HepG2 (cell line): ENCODE results near the gene EEF1AKMT3. TPM values are rescaled to one million over a fixed set of nuclear protein-coding genes. Genes with fewer than 3 reads are reported as not detected.
A peak's percentile ranks its signal among the peaks of the same experiment; 100 is the strongest.

Experiments used
- ARNT2 ChIP-seq: sonication (generic); formaldehyde crosslinking; IDR thresholded peaks from 2 replicates; pipeline ENCODE4 v1.8.0; 2022; ENCODE audit warnings: mild to moderate bottlenecking, low read depth, missing genetic modification reagents, moderate library complexity
- CEBPB ChIP-seq: IDR thresholded peaks from 2 replicates; pipeline ENCODE4 v1.6.1; 2011; ENCODE audit warnings: low read depth, low read length, improper control_type of control experiment, borderline replicate concordance
- EP300 ChIP-seq, 3 experiments: sonication (generic) in 1 of 3; formaldehyde crosslinking in 1 of 3; IDR thresholded peaks; 2 replicates each; pipeline versions ENCODE4 v1.5.1 to v1.6.1; 2011 to 2020; ENCODE audit warnings: low read depth in 2 of 3, low read length in 2 of 3, borderline replicate concordance in 1 of 3, improper control_type of control experiment in 1 of 3, mild to moderate bottlenecking in 1 of 3, missing genetic modification reagents in 1 of 3, moderate library complexity in 1 of 3
- GATA4 ChIP-seq: sonication (generic); IDR thresholded peaks from 2 replicates; pipeline ENCODE4 v1.6.1; 2016; ENCODE audit warnings: antibody characterized with exemption, low read depth, borderline replicate concordance
- GPN1 ChIP-seq: sonication (generic); formaldehyde crosslinking; IDR thresholded peaks from 2 replicates; pipeline ENCODE4 v1.5.1; 2020; ENCODE audit warnings: missing genetic modification reagents, borderline replicate concordance
- JUN ChIP-seq: sonication (generic); formaldehyde crosslinking; IDR thresholded peaks from 2 replicates; pipeline ENCODE4 v1.4.0; 2020; ENCODE audit warnings: mild to moderate bottlenecking, missing genetic modification reagents
- MIER3 ChIP-seq: IDR thresholded peaks from 2 replicates; pipeline ENCODE4 v1.6.1; 2016; ENCODE audit warnings: missing compliant biosample characterization, borderline replicate concordance
- NR3C1 ChIP-seq: sonication (generic); formaldehyde crosslinking; IDR thresholded peaks from 2 replicates; pipeline ENCODE4 v1.4.0; 2020; ENCODE audit warnings: missing genetic modification reagents
- PITX1 ChIP-seq: sonication (generic); formaldehyde crosslinking; IDR thresholded peaks from 2 replicates; pipeline ENCODE4 v1.5.1; 2020; ENCODE audit warnings: mild to moderate bottlenecking, missing genetic modification reagents
- PTBP1 ChIP-seq: fragments of 200-400 bp; formaldehyde crosslinking; IDR thresholded peaks from 2 replicates; pipeline ENCODE4 v1.6.1; 2018; ENCODE audit warnings: low read length, low read depth; ENCODE audit not compliant: poor library complexity, severe bottlenecking
- RBM39 ChIP-seq: fragments of 200-400 bp; formaldehyde crosslinking; IDR thresholded peaks from one replicate; pipeline ENCODE4 v1.6.1; 2018; ENCODE audit warnings: antibody characterized with exemption, mild to moderate bottlenecking, low read depth, low read length; ENCODE audit not compliant: poor library complexity, severe bottlenecking
- U2AF2 ChIP-seq: fragments of 200-400 bp; formaldehyde crosslinking; IDR thresholded peaks from 2 replicates; pipeline ENCODE4 v1.6.1; 2017; ENCODE audit warnings: low read depth, mild to moderate bottlenecking, low read length
- ZFP62 ChIP-seq: sonication (generic); formaldehyde crosslinking; IDR thresholded peaks from 2 replicates; pipeline ENCODE4 v1.4.0; 2020; ENCODE audit warnings: missing genetic modification reagents
- ZFP90 ChIP-seq: sonication (generic); formaldehyde crosslinking; IDR thresholded peaks from 2 replicates; pipeline ENCODE4 v1.8.0; 2022; ENCODE audit warnings: missing genetic modification reagents, mild to moderate bottlenecking, inconsistent platforms, borderline replicate concordance
- ZNF782 ChIP-seq: sonication (generic); formaldehyde crosslinking; IDR thresholded peaks from 2 replicates; pipeline ENCODE4 v1.4.0; 2020; ENCODE audit warnings: missing genetic modification reagents, mild to moderate bottlenecking, borderline replicate concordance
- ZSCAN22 ChIP-seq: sonication (generic); formaldehyde crosslinking; IDR thresholded peaks from 2 replicates; pipeline ENCODE4 v1.4.0; 2020; ENCODE audit warnings: mild to moderate bottlenecking, missing genetic modification reagents
- polyA plus RNA-seq, 8 experiments: library from polyadenylated mRNA; depleted of rRNA in 3 of 8; stranded (reverse) in 7 of 8; unstranded in 1 of 8; fragments of >200 nt; fragmentation: Illumina TruSeq in 4 of 8; extraction: Trizol in 4 of 8; gene quantifications; 2 replicates each; pipeline versions ENCODE4 v1.2.1 to v1.2.3, GENCODE V29; 2011 to 2016; ENCODE audit warnings: low read depth in 4 of 8, missing spikeins in 1 of 8, mixed read lengths in 1 of 8; ENCODE audit not compliant: insufficient read depth in 1 of 8
- total RNA-seq, 5 experiments: library from RNA; depleted of rRNA; stranded (reverse); fragments of >200 nt; fragmentation: Illumina TruSeq; extraction: Trizol; gene quantifications; 2 replicates each; pipeline ENCODE4 v1.2.3, GENCODE V29; 2016; ENCODE audit warnings: low read depth in 1 of 5
- TF ChIP-seq, protein P1 (sequence below): sonication (generic); formaldehyde crosslinking; IDR thresholded peaks from 2 replicates; pipeline ENCODE4 v1.4.0; 2020; ENCODE audit warnings: missing genetic modification reagents
- TF ChIP-seq, protein P2 (sequence below), 2 experiments: sonication (generic) in 1 of 2; formaldehyde crosslinking in 1 of 2; IDR thresholded peaks; 2 replicates each; pipeline versions ENCODE4 v1.4.0 to v1.6.1; 2016 to 2020; ENCODE audit warnings: borderline replicate concordance in 1 of 2, low read depth in 1 of 2, mild to moderate bottlenecking in 1 of 2, missing genetic modification reagents in 1 of 2
- TF ChIP-seq, protein P3 (sequence below): sonication (generic); formaldehyde crosslinking; IDR thresholded peaks from 2 replicates; pipeline ENCODE4 v1.5.1; 2020; ENCODE audit warnings: missing genetic modification reagents, mild to moderate bottlenecking, borderline replicate concordance

The EEF1AKMT3 gene
- total and polyA plus RNA-seq, 2 of the 13 experiments (the other 11 are each of a cell fraction or from before 2014, with no cell fraction given) = 4.7 to 11.4 TPM

DNA sequence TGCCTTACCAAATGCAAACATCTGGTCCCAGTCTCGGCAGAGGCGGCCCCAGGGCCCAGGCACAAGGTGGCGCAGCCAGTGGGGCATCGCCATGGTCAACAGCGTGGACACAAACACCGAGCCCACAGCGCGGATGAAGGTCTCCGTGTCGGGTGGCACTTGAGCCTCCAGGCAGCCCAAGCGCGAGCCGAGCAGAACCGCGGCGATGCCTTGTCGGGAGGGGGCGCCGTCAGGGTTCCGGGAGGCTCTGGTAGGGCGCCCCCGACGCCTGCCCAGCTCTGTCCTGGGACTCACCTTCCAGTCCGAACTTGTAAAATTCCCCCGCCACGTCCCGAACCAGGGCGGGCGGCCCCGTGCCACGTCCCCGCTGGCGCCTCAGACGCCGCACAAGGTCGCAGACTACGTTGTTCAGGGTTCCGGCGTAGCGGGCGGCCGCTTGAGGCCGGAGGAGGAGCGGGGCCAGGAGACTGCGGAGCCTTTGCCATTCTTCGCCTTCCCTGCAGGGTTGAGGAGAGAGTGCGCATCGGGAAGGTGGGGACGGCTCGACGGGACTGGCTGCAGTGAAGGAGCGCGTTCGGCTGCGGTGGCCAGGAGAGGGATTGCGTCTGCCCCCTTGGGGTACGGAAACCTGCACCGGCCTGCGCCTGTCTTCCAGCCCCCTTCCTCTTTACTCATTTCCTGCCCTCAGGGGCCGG lies 7.3 kb upstream of the EEF1AKMT3 start (continued):
- TF ChIP-seq, protein P1, sequence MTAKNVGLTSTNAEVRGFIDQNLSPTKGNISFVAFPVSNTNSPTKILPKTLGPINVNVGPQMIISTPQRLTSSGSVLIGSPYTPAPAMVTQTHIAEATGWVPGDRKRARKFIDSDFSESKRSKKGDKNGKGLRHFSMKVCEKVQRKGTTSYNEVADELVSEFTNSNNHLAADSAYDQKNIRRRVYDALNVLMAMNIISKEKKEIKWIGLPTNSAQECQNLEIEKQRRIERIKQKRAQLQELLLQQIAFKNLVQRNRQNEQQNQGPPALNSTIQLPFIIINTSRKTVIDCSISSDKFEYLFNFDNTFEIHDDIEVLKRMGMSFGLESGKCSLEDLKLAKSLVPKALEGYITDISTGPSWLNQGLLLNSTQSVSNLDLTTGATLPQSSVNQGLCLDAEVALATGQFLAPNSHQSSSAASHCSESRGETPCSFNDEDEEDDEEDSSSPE (CRISPR knock-in tag) = no peak
- no peak for TF ChIP-seq GPN1 (CRISPR knock-in tag)
- TF ChIP-seq ZSCAN22 (CRISPR knock-in tag) = no peak
- no peak for TF ChIP-seq ZNF782 (CRISPR knock-in tag)
- TF ChIP-seq GATA4 = no peak
- TF ChIP-seq ZFP62 = no peak
- TF ChIP-seq EP300 (IDR thresholded peaks at IDR 0.05; ENCODE audit: low read depth in 2 of 2, low read length in 2 of 2) = no peak
- TF ChIP-seq EP300 (CRISPR knock-in tag; IDR thresholded peaks at IDR 0.05; ENCODE audit: borderline replicate concordance) = no peak
- no peak for TF ChIP-seq U2AF2
- TF ChIP-seq ZFP90 (CRISPR knock-in tag) = peak; percentile 37; the same call in 1 of the 2 replicates
- TF ChIP-seq RBM39 = no peak
- TF ChIP-seq, protein P2, sequence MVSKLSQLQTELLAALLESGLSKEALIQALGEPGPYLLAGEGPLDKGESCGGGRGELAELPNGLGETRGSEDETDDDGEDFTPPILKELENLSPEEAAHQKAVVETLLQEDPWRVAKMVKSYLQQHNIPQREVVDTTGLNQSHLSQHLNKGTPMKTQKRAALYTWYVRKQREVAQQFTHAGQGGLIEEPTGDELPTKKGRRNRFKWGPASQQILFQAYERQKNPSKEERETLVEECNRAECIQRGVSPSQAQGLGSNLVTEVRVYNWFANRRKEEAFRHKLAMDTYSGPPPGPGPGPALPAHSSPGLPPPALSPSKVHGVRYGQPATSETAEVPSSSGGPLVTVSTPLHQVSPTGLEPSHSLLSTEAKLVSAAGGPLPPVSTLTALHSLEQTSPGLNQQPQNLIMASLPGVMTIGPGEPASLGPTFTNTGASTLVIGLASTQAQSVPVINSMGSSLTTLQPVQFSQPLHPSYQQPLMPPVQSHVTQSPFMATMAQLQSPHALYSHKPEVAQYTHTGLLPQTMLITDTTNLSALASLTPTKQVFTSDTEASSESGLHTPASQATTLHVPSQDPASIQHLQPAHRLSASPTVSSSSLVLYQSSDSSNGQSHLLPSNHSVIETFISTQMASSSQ (IDR thresholded peaks at IDR 0.05; ENCODE audit: low read depth) = no peak
- TF ChIP-seq, protein P2 (CRISPR knock-in tag; IDR thresholded peaks at IDR 0.05; ENCODE audit: borderline replicate concordance) = 0 out of 2 replicates have a peak, but pooled peaks have one; percentile 8
- TF ChIP-seq JUN = no peak
- TF ChIP-seq MIER3 = no peak
- TF ChIP-seq, protein P3, sequence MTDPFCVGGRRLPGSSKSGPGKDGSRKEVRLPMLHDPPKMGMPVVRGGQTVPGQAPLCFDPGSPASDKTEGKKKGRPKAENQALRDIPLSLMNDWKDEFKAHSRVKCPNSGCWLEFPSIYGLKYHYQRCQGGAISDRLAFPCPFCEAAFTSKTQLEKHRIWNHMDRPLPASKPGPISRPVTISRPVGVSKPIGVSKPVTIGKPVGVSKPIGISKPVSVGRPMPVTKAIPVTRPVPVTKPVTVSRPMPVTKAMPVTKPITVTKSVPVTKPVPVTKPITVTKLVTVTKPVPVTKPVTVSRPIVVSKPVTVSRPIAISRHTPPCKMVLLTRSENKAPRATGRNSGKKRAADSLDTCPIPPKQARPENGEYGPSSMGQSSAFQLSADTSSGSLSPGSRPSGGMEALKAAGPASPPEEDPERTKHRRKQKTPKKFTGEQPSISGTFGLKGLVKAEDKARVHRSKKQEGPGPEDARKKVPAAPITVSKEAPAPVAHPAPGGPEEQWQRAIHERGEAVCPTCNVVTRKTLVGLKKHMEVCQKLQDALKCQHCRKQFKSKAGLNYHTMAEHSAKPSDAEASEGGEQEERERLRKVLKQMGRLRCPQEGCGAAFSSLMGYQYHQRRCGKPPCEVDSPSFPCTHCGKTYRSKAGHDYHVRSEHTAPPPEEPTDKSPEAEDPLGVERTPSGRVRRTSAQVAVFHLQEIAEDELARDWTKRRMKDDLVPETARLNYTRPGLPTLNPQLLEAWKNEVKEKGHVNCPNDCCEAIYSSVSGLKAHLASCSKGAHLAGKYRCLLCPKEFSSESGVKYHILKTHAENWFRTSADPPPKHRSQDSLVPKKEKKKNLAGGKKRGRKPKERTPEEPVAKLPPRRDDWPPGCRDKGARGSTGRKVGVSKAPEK (CRISPR knock-in tag) = no peak
- TF ChIP-seq CEBPB = no peak
- TF ChIP-seq NR3C1 = no peak
- TF ChIP-seq PTBP1 = no peak
- 0 out of 2 replicates have a peak, but pooled peaks have one; percentile 39 for TF ChIP-seq PITX1 (CRISPR knock-in tag)
- 0 out of 2 replicates have a peak, but pooled peaks have one; percentile 38 for TF ChIP-seq ARNT2
